GM21447 (cell line): Measurements from ENCODE around the gene SSX2IP.
"Not testable (repeated sequence)": the region's sequence is repeated elsewhere in the genome, so short reads cannot be mapped to it uniquely, and the experiment has no call there.

Experiments
- ATAC-seq: cut with Tn5 transposase; IDR thresholded peaks from one replicate; pipeline ENCODE4 v1.9.1; 2021; ENCODE audit not compliant: unreplicated experiment

SSX2IP gene

GRCh38 chr1:84620720-84621313 is 69.4 kb downstream of the SSX2IP start:
- peak; percentile 93 for ATAC-seq

DNA sequence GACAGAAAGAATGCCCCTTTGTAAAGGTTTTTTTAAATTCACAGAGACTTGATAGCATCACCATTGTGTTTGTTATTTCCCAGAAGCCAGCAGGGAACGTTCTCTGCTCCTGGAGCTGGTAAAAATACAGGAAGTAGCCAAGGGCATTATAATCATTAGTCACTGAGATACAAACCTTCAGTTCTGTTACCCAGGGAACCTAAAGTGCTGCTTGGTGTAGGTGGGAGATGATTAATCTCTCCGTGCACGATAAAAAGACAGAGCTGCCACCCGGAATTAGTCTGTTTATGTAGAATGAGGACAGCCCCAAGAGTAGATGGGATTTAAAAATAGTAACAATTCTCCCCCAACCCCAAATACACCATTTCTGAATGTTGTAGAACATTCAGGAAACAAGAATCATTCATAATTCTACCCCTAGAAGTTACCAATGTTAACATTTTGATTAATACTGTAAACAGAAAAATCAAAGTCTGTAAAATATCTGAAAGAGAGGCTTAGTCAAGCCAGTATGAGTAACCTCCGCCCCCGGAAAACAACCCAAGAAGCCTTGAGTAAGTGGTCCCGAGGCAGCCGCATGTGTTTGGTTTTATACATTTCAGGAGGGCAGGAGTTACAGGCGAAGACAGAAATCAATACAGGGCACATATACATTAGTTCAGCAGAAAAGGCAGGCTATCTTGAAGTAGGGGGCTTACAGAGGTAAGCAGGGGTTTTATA is 70.7 kb downstream of the SSX2IP start:
- no peak for ATAC-seq

DNA sequence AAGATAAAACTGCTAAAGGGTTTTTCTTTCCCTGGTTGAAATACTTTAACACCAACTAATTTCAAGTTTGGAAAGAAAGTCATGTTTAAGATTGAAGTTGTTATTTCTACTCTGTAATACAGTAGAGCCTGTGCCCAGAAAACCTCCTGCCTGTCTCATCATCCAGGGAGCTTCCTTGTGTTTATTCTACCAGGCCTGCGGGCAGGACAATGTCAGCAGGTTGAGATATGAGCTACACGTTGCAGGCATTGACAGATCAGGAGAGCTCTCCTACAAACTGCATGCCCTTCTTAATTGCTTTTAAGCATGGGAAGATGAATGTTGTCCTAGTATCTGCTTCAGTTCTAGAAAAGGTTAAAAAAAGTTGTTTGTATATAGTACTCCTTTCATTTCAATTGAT is 72.9 kb downstream of the SSX2IP start:
- no peak for ATAC-seq

- ATAC-seq: no peak
Measured at GRCh38 chr1:84615790-84616189, 74.5 kb downstream of the SSX2IP start.

- ATAC-seq: no peak
Measured at GRCh38 chr1:84613887-84614286, 76.4 kb downstream of the SSX2IP start.

GRCh38 chr1:84613026-84613425 is 77.2 kb downstream of the SSX2IP start:
- ATAC-seq: no peak

- no peak for ATAC-seq
Measured at GRCh38 chr1:84611796-84612195, 78.5 kb downstream of the SSX2IP start.

DNA sequence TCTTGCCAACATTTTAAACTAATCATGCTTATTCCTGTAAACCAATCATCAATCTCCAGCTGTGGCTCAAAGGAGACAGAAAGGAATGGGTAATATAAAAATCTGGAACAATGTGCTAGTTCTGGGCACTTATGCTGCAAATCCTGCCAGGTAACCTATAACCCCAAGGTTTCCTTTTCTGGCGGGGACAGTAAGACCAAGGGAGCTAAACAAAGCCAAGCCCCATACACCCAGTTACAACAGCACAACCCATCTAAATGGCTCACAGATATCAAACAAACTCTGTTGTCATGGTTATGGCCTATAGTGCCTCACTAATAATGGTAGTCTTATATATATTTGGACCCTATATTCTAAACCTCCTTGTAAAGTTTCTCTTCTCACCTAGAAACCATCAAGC is 79.2 kb downstream of the SSX2IP start:
- no peak for ATAC-seq

DNA sequence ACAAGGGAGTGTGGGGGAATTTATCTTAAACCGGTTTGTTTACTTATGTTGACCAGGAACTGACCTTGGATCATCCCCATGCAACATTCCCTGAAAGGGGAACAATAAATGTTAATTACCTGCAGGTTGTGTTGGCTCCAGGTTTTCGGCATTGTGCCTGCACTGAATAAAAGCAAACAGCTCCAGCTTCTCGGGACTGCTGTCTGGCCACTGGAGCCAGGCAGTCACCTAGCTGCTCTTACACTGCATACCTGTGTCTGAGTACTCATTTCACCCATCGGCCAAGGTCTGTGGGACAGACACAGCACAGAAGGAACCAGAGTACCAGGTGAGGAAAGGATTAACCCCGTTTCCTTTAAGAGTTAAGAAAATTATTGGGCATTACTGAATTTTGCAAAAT is 83.3 kb downstream of the SSX2IP start:
- ATAC-seq: no peak

GRCh38 chr1:84605157-84605556 is 85.1 kb downstream of the SSX2IP start:
- ATAC-seq: no peak

DNA sequence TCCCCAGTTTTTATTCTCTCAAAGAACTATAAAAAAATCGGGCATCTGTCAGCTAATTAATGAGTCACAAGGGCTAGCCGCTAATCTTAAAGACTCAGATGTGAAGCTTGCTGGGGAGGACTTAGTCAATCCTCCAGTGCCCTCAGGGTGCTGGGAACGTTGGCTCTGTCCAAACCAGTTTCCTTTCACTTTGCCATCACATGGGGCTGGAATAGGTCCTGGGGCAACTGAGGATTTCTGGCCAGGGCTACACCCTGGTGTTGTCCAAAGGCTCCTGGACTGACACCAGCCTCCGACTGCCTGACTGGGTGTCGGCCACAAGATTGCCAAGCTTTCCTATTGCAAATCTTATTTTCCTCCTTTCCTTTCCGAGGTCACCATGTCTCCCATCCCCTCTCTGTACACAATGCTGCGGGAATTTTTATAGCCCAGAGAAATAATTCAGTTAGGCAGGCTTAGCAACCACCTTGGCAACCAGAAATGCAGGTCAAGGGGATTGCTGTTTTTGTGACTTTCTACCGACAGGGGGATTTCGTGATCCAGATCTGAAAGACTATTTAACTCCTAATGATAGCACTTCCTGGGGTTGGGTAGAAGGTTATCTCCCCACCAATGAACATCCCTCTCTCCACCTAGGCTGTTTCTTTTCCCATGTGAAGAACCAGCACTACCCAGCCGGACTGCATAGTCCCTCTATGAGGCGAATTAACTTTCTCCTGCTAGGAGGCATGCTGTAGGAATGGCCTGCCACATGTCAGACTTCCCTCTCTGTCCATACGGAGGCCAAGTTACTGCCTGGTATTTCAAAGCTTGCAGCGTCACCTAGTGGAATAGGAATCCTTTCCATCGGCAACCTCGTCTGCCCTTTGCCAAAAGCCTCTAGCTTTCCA is 86.1 kb downstream of the SSX2IP start:
- ATAC-seq: no peak

- no peak for ATAC-seq
Measured at GRCh38 chr1:84603223-84603622, 87.0 kb downstream of the SSX2IP start.

- no peak for ATAC-seq
Measured at GRCh38 chr1:84600796-84601195, 89.5 kb downstream of the SSX2IP start.

DNA sequence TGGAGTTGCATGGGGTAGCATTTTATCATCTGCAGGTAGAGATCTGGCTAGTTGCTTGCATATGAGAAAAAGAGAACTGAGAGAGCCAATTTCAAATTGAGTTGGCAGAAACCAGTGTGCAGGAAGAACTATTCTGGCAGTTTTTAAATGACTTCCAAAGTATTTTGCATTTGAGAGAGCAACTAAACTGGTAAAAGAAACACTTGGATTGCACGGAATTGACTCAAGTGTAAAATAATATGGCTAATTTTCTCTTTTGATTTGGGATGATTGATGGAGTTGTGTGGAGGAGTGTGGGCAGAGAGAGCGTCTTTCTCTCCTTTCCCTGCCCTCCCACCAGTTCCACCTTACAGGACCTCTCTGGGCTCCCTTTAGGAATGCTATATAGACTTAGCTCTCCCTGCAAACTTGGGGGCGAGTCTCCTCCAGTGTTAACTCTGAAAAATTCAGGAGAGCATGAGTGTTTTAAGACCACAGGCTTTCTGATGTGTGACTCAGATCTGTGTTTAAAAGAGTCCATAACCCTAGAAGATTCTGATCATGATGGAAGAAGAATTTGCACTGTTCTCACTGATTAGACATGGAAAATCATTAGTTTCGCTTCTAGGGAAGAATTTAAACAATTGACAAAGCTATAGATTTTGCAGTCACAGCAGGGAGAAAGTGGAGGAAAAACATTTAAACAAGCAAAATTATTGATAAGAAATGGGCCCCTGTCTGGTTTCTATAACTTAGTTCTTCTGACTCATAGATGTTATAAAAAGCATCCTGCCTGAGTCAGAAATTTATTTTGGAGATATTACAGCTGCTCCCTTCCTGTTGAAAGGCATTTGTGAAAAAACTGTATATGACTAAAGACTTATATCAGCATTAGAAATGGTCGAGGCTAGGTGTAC is 91.2 kb downstream of the SSX2IP start:
- peak; percentile 87 for ATAC-seq

- ATAC-seq: no peak
Measured at GRCh38 chr1:84598418-84598817, 91.8 kb downstream of the SSX2IP start.

DNA sequence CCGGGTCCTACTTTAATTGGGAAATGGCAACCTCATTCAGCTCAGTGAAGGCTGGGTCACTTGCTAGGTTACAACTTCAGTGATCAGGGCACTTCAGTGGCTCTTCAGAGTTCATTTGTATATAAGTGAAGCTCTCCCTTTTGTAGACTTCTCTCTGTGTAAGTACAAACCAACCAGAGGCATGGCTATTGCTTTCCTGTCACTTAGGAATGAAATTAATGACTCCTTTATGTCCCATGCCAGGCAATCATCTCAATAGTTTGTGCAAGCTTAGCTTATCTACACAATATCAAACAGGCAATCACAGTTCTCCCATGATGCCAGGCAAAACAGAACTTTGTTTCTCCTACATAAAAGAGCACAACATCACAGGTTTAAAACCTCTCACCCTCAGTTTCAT is 93.2 kb downstream of the SSX2IP start:
- no peak for ATAC-seq

DNA sequence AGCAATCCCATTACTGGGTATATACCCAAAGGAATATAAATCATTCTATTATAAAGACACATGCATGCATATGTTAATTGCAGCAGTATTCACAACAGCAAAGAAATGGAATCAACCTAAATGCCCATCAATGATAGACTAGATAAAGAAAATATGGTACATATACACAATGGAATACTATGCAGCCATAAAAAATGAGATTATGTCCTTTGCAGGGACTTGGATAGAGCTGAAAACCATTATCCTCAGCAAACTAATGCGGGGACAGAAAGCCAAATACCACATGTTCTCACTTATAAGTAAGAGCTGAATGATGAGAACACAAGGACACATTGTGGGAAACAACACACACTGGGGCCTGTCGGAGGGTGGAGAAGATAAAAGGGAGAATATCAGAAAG is 95.3 kb downstream of the SSX2IP start:
- not testable (repeated sequence) for ATAC-seq
